OCI-LY7 (cell line): Measurements from ENCODE around the gene ACAA2.

Experiments
- EZH2phosphoT487 ChIP-seq: fragments of 200-600 bp; sonication (generic); IDR thresholded peaks from 2 replicates; pipeline ENCODE4 v1.6.1; 2018; ENCODE audit warnings: low read depth, borderline replicate concordance, mild to moderate bottlenecking, mixed run types, antibody characterized with exemption, low read length, moderate library complexity, mixed read lengths
- TF ChIP-seq, protein P1 (sequence below): fragments of 200-600 bp; sonication (generic); conservative IDR thresholded peaks from 2 replicates; pipeline ENCODE4 v1.5.1; 2014; ENCODE audit warnings: mild to moderate bottlenecking, antibody characterized with exemption, low read length, moderate library complexity, mixed read lengths

GRCh38 chr18:49742316-49743116 is 70.8 kb downstream of the ACAA2 start:
- TF ChIP-seq, protein P1, sequence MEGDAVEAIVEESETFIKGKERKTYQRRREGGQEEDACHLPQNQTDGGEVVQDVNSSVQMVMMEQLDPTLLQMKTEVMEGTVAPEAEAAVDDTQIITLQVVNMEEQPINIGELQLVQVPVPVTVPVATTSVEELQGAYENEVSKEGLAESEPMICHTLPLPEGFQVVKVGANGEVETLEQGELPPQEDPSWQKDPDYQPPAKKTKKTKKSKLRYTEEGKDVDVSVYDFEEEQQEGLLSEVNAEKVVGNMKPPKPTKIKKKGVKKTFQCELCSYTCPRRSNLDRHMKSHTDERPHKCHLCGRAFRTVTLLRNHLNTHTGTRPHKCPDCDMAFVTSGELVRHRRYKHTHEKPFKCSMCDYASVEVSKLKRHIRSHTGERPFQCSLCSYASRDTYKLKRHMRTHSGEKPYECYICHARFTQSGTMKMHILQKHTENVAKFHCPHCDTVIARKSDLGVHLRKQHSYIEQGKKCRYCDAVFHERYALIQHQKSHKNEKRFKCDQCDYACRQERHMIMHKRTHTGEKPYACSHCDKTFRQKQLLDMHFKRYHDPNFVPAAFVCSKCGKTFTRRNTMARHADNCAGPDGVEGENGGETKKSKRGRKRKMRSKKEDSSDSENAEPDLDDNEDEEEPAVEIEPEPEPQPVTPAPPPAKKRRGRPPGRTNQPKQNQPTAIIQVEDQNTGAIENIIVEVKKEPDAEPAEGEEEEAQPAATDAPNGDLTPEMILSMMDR, result no peak
- TF ChIP-seq EZH2phosphoT487, result no peak
